Astrocyte of the spinal cord (primary cell): Measurements from ENCODE around the gene DYRK3.

Experiments used
- DNase-seq: peaks from one replicate; pipeline ENCODE4 v3.0.0; 2011; ENCODE audit warnings: low read depth, low spot score
- H3K4me3 ChIP-seq: 2 replicates; pipeline ENCODE4 v1.5.1; 2011; ENCODE audit warnings: low read depth, mild to moderate bottlenecking, low read length, moderate library complexity
- in situ Hi-C: cut with HindIII; loops from 2 replicates; pipeline ENCODE4 v1.10.0; 2017; ENCODE audit warnings: low sequenced_read_pairs
- TF ChIP-seq, protein P1 (sequence below): IDR thresholded peaks from 2 replicates; pipeline ENCODE4 v1.5.1; 2012; ENCODE audit warnings: low read depth, mild to moderate bottlenecking, low read length, inconsistent platforms

DYRK3 gene

GRCh38 chr1:206695733-206696132, 60.4 kb downstream of the DYRK3 start:
- TF ChIP-seq, protein P1, sequence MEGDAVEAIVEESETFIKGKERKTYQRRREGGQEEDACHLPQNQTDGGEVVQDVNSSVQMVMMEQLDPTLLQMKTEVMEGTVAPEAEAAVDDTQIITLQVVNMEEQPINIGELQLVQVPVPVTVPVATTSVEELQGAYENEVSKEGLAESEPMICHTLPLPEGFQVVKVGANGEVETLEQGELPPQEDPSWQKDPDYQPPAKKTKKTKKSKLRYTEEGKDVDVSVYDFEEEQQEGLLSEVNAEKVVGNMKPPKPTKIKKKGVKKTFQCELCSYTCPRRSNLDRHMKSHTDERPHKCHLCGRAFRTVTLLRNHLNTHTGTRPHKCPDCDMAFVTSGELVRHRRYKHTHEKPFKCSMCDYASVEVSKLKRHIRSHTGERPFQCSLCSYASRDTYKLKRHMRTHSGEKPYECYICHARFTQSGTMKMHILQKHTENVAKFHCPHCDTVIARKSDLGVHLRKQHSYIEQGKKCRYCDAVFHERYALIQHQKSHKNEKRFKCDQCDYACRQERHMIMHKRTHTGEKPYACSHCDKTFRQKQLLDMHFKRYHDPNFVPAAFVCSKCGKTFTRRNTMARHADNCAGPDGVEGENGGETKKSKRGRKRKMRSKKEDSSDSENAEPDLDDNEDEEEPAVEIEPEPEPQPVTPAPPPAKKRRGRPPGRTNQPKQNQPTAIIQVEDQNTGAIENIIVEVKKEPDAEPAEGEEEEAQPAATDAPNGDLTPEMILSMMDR: no peak
- in situ Hi-C loops: no loop called here

DNA sequence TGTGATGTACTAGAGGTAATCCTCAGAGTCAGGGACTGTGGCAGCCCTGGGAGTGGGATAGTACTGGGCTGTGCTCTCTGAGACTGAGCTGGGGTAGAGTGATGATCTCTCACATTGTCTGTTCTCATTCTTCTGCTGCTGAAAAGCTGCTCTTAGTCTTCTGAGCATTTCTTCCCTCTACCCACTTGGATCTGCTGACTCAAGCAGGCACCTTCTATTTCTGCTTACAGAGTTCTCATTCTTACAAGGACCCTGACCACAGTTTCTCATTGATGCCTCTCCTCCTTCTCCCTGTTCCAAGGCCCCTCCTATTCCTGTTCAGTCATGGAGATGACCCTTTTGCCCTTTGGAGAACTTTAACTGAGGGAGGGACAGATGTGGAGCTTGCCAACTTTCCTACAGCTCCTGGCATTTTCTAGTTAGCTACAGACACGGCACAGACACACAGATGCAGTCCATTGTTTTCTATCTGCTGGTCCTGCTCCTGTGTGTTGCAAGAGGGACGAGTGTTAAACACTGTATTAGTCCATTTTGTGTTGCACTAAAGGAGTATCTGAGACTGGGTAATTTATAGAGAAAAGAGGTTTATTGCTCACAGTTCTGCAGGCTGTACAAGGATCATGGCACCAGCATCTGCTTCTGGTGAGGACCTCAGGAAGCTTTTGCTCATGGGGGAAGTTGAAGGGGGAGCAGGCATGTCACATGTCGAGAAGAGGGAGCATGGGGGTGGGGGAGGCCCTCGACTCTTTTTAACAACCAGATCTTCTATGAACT, 61.7 kb downstream of the DYRK3 start:
- DNase-seq: no peak
- no peak overlapping the region for H3K4me3 ChIP-seq
- TF ChIP-seq, protein P1: no peak
- in situ Hi-C loops: no loop called here

More at GRCh38 chr1:206695733-206696132, 60.4 kb downstream of the DYRK3 start:
- no peak for DNase-seq
- H3K4me3 ChIP-seq: no peak overlapping the region

DNA sequence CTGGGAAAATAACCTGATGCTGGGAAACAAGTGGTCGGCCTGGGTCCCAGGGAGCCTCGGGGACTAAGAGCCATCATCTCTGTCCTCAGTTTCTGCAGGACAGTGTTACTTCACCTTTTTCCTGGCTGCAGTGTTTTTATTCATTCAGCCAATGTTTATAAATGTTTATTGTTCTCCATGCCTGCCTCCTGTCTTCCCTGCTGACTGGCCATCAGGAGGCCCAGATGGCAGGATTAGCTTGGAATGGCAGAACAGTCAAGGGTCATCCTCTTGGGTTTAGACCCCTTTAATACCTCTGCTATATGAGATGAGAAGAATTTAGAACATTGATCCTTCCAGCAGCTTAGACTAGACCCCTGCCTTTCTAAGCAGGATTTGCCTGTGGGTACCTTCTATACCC, 62.7 kb downstream of the DYRK3 start:
- no peak for DNase-seq
- in situ Hi-C loops: no loop called here
- TF ChIP-seq, protein P1: no peak
- H3K4me3 ChIP-seq: no peak overlapping the region
